ENCODE results near the gene RCN2. TPM values are rescaled to one million over a fixed set of nuclear protein-coding genes. Genes with fewer than 3 reads are reported as not detected.

RCN2 gene
- total RNA-seq, 4 donors from 2014 or later = 12.7 to 34.3 (median 18.5) TPM

- TF ChIP-seq POLR2AphosphoS5 (IDR thresholded peaks at IDR 0.05) (no peak), POLR2A (IDR thresholded peaks at IDR 0.05) (no peak), EP300 (IDR thresholded peaks at IDR 0.05; ENCODE audit: low read depth) (no peak), CTCF (IDR thresholded peaks at IDR 0.05) (no peak)
- intact Hi-C loops (cut with DNase I; ENCODE audit: low total_unique reads) (no loop called here), in situ Hi-C loops (cut with MboI; ENCODE audit: low pct_ligation_motif_present in 1 of 4, low pct_unique_long_range_greater_than_20kb in 1 of 4, low sequenced_read_pairs in 3 of 4) (no loop called here)
- Histone ChIP-seq H3K9me3 (no peaks in the 10 kb centered on the region), H3K27ac (no peak overlapping the region), H3K4me1 (no peaks in the 10 kb centered on the region), H3K27me3 (no peaks in the 10 kb centered on the region), H3K4me3 (no peak overlapping the region), H3K36me3 (no peaks in the 10 kb centered on the region)
- no peak for DNase-seq
- 91 to 94% methylated on average over 6 to 23 of the region's 23 CpGs for WGBS, 2 donors (ENCODE audit: low coverage in 1 of 2)
Measured at GRCh38 chr15:76979331-76979925, 47.9 kb downstream of the RCN2 start.

- intact Hi-C loops (cut with DNase I; ENCODE audit: low total_unique reads) (no loop called here), in situ Hi-C loops (cut with MboI; ENCODE audit: low pct_ligation_motif_present in 1 of 4, low pct_unique_long_range_greater_than_20kb in 1 of 4, low sequenced_read_pairs in 3 of 4) (no loop called here)
- 85% methylated on average over 7 of the region's 7 CpGs; no CpG with 5 or more reads in 1 of the 2 donors for WGBS, 2 donors (ENCODE audit: low coverage in 1 of 2)
- Histone ChIP-seq H3K4me3 (no peak overlapping the region), H3K36me3 (no peaks in the 10 kb centered on the region), H3K9me3 (no peaks in the 10 kb centered on the region), H3K27me3 (no peaks in the 10 kb centered on the region), H3K27ac (no peak overlapping the region), H3K4me1 (no peaks in the 10 kb centered on the region)
- TF ChIP-seq CTCF (IDR thresholded peaks at IDR 0.05) (no peak), EP300 (IDR thresholded peaks at IDR 0.05; ENCODE audit: low read depth) (no peak), POLR2A (IDR thresholded peaks at IDR 0.05) (no peak), POLR2AphosphoS5 (IDR thresholded peaks at IDR 0.05) (no peak)
- DNase-seq = no peak
Measured at GRCh38 chr15:76979996-76980520, 48.5 kb downstream of the RCN2 start.

- Histone ChIP-seq H3K4me1 (no peaks in the 10 kb centered on the region), H3K9me3 (no peaks in the 10 kb centered on the region), H3K27me3 (no peaks in the 10 kb centered on the region), H3K27ac (no peak overlapping the region), H3K36me3 (no peaks in the 10 kb centered on the region), H3K4me3 (no peak overlapping the region)
- WGBS, 2 donors (ENCODE audit: low coverage in 1 of 2) = 81 to 89% methylated on average over 5 to 9 of the region's 9 CpGs
- no peak for DNase-seq
- intact Hi-C loops (cut with DNase I; ENCODE audit: low total_unique reads) = no loop called here
- in situ Hi-C loops (cut with MboI; ENCODE audit: low pct_ligation_motif_present in 1 of 4, low pct_unique_long_range_greater_than_20kb in 1 of 4, low sequenced_read_pairs in 3 of 4) = no loop called here
- TF ChIP-seq POLR2AphosphoS5 (IDR thresholded peaks at IDR 0.05) (no peak), CTCF (IDR thresholded peaks at IDR 0.05) (no peak), EP300 (IDR thresholded peaks at IDR 0.05; ENCODE audit: low read depth) (no peak), POLR2A (IDR thresholded peaks at IDR 0.05) (no peak)
Measured at GRCh38 chr15:76982356-76982755, 50.8 kb downstream of the RCN2 start.

- intact Hi-C loops (cut with DNase I; ENCODE audit: low total_unique reads) = no loop called here
- in situ Hi-C loops (cut with MboI; ENCODE audit: low pct_ligation_motif_present in 1 of 4, low pct_unique_long_range_greater_than_20kb in 1 of 4, low sequenced_read_pairs in 3 of 4) = no loop called here
- no peaks in the 10 kb centered on the region for H3K27me3 ChIP-seq
- DNase-seq = no peak
- H3K4me1 ChIP-seq = no peaks in the 10 kb centered on the region
- H3K36me3 ChIP-seq = no peaks in the 10 kb centered on the region
- H3K27ac ChIP-seq = no peak overlapping the region
- no peak overlapping the region for H3K4me3 ChIP-seq
- H3K9me3 ChIP-seq = no peaks in the 10 kb centered on the region
- TF ChIP-seq CTCF (IDR thresholded peaks at IDR 0.05) (no peak), EP300 (IDR thresholded peaks at IDR 0.05; ENCODE audit: low read depth) (no peak), POLR2A (IDR thresholded peaks at IDR 0.05) (no peak), POLR2AphosphoS5 (IDR thresholded peaks at IDR 0.05) (no peak)
- 88 to 90% methylated on average over 1 to 6 of the region's 6 CpGs for WGBS, 2 donors (ENCODE audit: low coverage in 1 of 2)
Measured at GRCh38 chr15:76982756-76983155, 51.2 kb downstream of the RCN2 start.

Data from transverse colon (tissue), 4 donors.